NCI-H1417 (cell line): ENCODE results near the gene TEX261.

Source experiments
- DNase-seq, 3 experiments: peaks; one replicate each; lab custom pipeline; 2025; lab: John Stamatoyannopoulos, UW

The TEX261 gene

GRCh38 chr2:70981866-70982810 lies 12.5 kb downstream of the TEX261 start:
- DNase-seq = no peak

- DNase-seq = no peak
Measured at GRCh38 chr2:70981421-70981820, 13.3 kb downstream of the TEX261 start.

- DNase-seq = no peak
Measured at GRCh38 chr2:70979626-70980025, 15.0 kb downstream of the TEX261 start.

- no peak for DNase-seq
Measured at GRCh38 chr2:70979180-70979488, 15.5 kb downstream of the TEX261 start.

- peak; percentile 10 to 90 (median 82) for DNase-seq
Measured at GRCh38 chr2:70978341-70979179, 16.1 kb downstream of the TEX261 start, which contains the start of gene ANKRD53. TSS of gene ANKRD53 (plus strand) at chr2:70978630. CDS start at chr2:70978646, 16 bp downstream.

- peak; percentile 42 to 90 (median 72) for DNase-seq
Measured at GRCh38 chr2:70977605-70978205, 17.0 kb downstream of the TEX261 start.

- DNase-seq = no peak
Measured at GRCh38 chr2:70975237-70975636, 19.4 kb downstream of the TEX261 start.

GRCh38 chr2:70974592-70974991 lies 20.1 kb downstream of the TEX261 start:
- DNase-seq = no peak

GRCh38 chr2:70967189-70967588 lies 27.5 kb downstream of the TEX261 start:
- DNase-seq = no peak

- no peak for DNase-seq
Measured at GRCh38 chr2:70966681-70967080, 28.0 kb downstream of the TEX261 start.

GRCh38 chr2:70965506-70965905 lies 29.2 kb downstream of the TEX261 start:
- no peak for DNase-seq

GRCh38 chr2:70964596-70965386 lies 29.9 kb downstream of the TEX261 start:
- no peak for DNase-seq

GRCh38 chr2:70964133-70964532 lies 30.5 kb downstream of the TEX261 start:
- DNase-seq = no peak

GRCh38 chr2:70962885-70963878 lies 31.5 kb downstream of the TEX261 start:
- DNase-seq = no peak

GRCh38 chr2:70962211-70962884 lies 32.3 kb downstream of the TEX261 start:
- DNase-seq = no peak

- DNase-seq = no peak
Measured at GRCh38 chr2:70961648-70961994, 33.1 kb downstream of the TEX261 start.

GRCh38 chr2:70960833-70961647 lies 33.6 kb downstream of the TEX261 start:
- DNase-seq = no peak

- no peak for DNase-seq
Measured at GRCh38 chr2:70959851-70960832, 34.5 kb downstream of the TEX261 start.
